Endodermal cell (in vitro differentiated cells): ENCODE measurements around the gene RPA3. TPM values are rescaled to one million over a fixed set of nuclear protein-coding genes. Genes with fewer than 3 reads are reported as not detected.

Experiments
- DNase-seq: peaks from one replicate; pipeline ENCODE4 v3.0.0-alpha.2; 2017
- H3K27ac ChIP-seq: 2 replicates; pipeline ENCODE4 v1.5.1; 2013; ENCODE audit warnings: mild to moderate bottlenecking, low read depth, low read length, moderate library complexity
- H3K27me3 ChIP-seq: 2 replicates; pipeline ENCODE4 v1.6.1; 2013; ENCODE audit warnings: mild to moderate bottlenecking, low read length, moderate library complexity; ENCODE audit not compliant: insufficient read depth, control insufficient read depth, poor library complexity, severe bottlenecking
- H3K36me3 ChIP-seq: 2 replicates; pipeline ENCODE4 v1.7.0; 2013; ENCODE audit warnings: mild to moderate bottlenecking, low read length, moderate library complexity; ENCODE audit not compliant: control insufficient read depth, insufficient read depth
- H3K4me1 ChIP-seq: one replicate; pipeline ENCODE4 v1.7.0; 2013; ENCODE audit warnings: low read length; ENCODE audit not compliant: control insufficient read depth, insufficient read depth
- H3K4me3 ChIP-seq: 2 replicates; pipeline ENCODE4 v1.5.1; 2013; ENCODE audit warnings: mild to moderate bottlenecking, low read length, moderate library complexity
- H3K9ac ChIP-seq: 2 replicates; pipeline ENCODE4 v1.6.1; 2013; ENCODE audit warnings: mild to moderate bottlenecking, low read length, moderate library complexity; ENCODE audit not compliant: poor library complexity, severe bottlenecking; ENCODE audit errors: extremely low read depth
- H3K9me3 ChIP-seq: 2 replicates; pipeline ENCODE4 v1.6.1; 2013; ENCODE audit warnings: mild to moderate bottlenecking, low read length, moderate library complexity; ENCODE audit not compliant: control insufficient read depth
- H3K27ac Mint-ChIP-seq: 2 replicates; pipeline ENCODE4 v1.8.0; 2020; ENCODE audit warnings: mixed read lengths
- H3K27me3 Mint-ChIP-seq: 2 replicates; pipeline ENCODE4 v1.8.0; 2021; ENCODE audit warnings: mild to moderate bottlenecking, mixed read lengths; ENCODE audit not compliant: insufficient read depth
- H3K36me3 Mint-ChIP-seq: 2 replicates; pipeline ENCODE4 v1.8.0; 2020; ENCODE audit warnings: low read depth, mixed read lengths
- H3K4me1 Mint-ChIP-seq: 2 replicates; pipeline ENCODE4 v1.8.0; 2020; ENCODE audit warnings: mixed read lengths
- H3K4me3 Mint-ChIP-seq: 2 replicates; pipeline ENCODE4 v1.8.0; 2020; ENCODE audit warnings: mild to moderate bottlenecking, moderate library complexity, mixed read lengths
- H3K9me3 Mint-ChIP-seq: 2 replicates; pipeline ENCODE4 v1.8.0; 2020; ENCODE audit warnings: mild to moderate bottlenecking, mixed read lengths
- CTCF ChIP-seq: fragments of 200-600 bp; sonication (generic); conservative IDR thresholded peaks from 2 replicates; pipeline ENCODE4 v1.5.0; 2021; ENCODE audit warnings: antibody characterized with exemption, mild to moderate bottlenecking
- WGBS, 2 experiments: methylation state at CpG; one replicate each; pipeline versions ENCODE4 v1.1.5 to v1.1.7; 2013; ENCODE audit warnings: missing lambda C conversion rate in 2 of 2, mixed read lengths in 1 of 2; ENCODE audit not compliant: insufficient coverage in 1 of 2, insufficient read length in 1 of 2; 5-methylcytosine and 5-hydroxymethylcytosine counted together
- total RNA-seq, 2 donors: library from RNA; stranded (reverse); fragmentation: NEBNext Ultra II Directional in 1 of 2; extraction: Animal tissue kit (Norgen Biotek cat#: 25700) in 1 of 2; gene quantifications; 2 replicates in 1 of 2; 3 replicates in 1 of 2; pipeline ENCODE4 v1.2.1, GENCODE V29; 2021

Gene RPA3
- total RNA-seq, 2 donors from 2014 or later, result 65.5 to 97.8 TPM

GRCh38 chr7:7739204-7740036, 21.0 kb upstream of the RPA3 start:
- Mint-ChIP-seq H3K36me3 (no peaks in the 10 kb centered on the region), H3K27ac (no peak overlapping the region), H3K9me3 (no peaks in the 10 kb centered on the region), H3K4me1 (peaks cover 15% of the 10 kb centered on the region), H3K27me3 (no peaks in the 10 kb centered on the region), H3K4me3 (no peak overlapping the region)
- H3K9ac ChIP-seq, result no peak overlapping the region
- H3K27ac ChIP-seq, result no peak overlapping the region
- no peaks in the 10 kb centered on the region for H3K36me3 ChIP-seq
- H3K4me1 ChIP-seq, result peaks cover 8% of the 10 kb centered on the region
- 88 to 95% methylated on average over 2 to 4 of the region's 4 CpGs for WGBS, 2 experiments
- TF ChIP-seq CTCF, result no peak
- H3K27me3 ChIP-seq, result no peaks in the 10 kb centered on the region
- H3K4me3 ChIP-seq, result no peak overlapping the region
- H3K9me3 ChIP-seq, result no peaks in the 10 kb centered on the region
- DNase-seq, result no peak

GRCh38 chr7:7738622-7739021, 20.2 kb upstream of the RPA3 start:
- no peaks in the 10 kb centered on the region for H3K27me3 Mint-ChIP-seq
- Histone ChIP-seq H3K36me3 (no peaks in the 10 kb centered on the region), H3K27me3 (no peaks in the 10 kb centered on the region), H3K9me3 (no peaks in the 10 kb centered on the region), H3K9ac (no peak overlapping the region), H3K4me1 (peaks cover 8% of the 10 kb centered on the region), H3K4me3 (no peak overlapping the region), H3K27ac (no peak overlapping the region)
- no peaks in the 10 kb centered on the region for H3K9me3 Mint-ChIP-seq
- no peak overlapping the region for H3K4me3 Mint-ChIP-seq
- DNase-seq, result no peak
- H3K27ac Mint-ChIP-seq, result no peak overlapping the region
- no peak for TF ChIP-seq CTCF
- peaks cover 15% of the 10 kb centered on the region for H3K4me1 Mint-ChIP-seq
- no peaks in the 10 kb centered on the region for H3K36me3 Mint-ChIP-seq
- WGBS, 2 experiments, result 90 to 94% methylated on average over 2 to 3 of the region's 3 CpGs

GRCh38 chr7:7738177-7738576, 19.8 kb upstream of the RPA3 start:
- Mint-ChIP-seq H3K9me3 (no peaks in the 10 kb centered on the region), H3K27ac (no peak overlapping the region), H3K27me3 (no peaks in the 10 kb centered on the region), H3K4me1 (peaks cover 15% of the 10 kb centered on the region), H3K36me3 (no peaks in the 10 kb centered on the region), H3K4me3 (no peak overlapping the region)
- Histone ChIP-seq H3K4me3 (no peak overlapping the region), H3K9me3 (no peaks in the 10 kb centered on the region), H3K27me3 (no peaks in the 10 kb centered on the region), H3K4me1 (peaks cover 8% of the 10 kb centered on the region), H3K27ac (no peak overlapping the region), H3K36me3 (no peaks in the 10 kb centered on the region), H3K9ac (no peak overlapping the region)
- DNase-seq, result no peak
- whole genome bisulfite sequencing, 2 experiments, result 100% methylated on average over 1 of the region's 1 CpG
- TF ChIP-seq CTCF, result no peak
